K562 (cell line): ENCODE results near the gene EFEMP2. TPM values are rescaled to one million over a fixed set of nuclear protein-coding genes. Genes with fewer than 3 reads are reported as not detected.

Source experiments
- BCL6 ChIP-seq: fragments of 250-450 bp; sonication (Bioruptor Pico); IDR thresholded peaks from 2 replicates; pipeline ENCODE4 v1.4.0; 2020
- ELF4 ChIP-seq: fragments of 450-650 bp; formaldehyde crosslinking; IDR thresholded peaks from 2 replicates; pipeline ENCODE4 v1.4.0; 2022; ENCODE audit warnings: missing genetic modification characterization
- KLF6 ChIP-seq: fragments of 250-450 bp; sonication (Bioruptor Pico); IDR thresholded peaks from 2 replicates; pipeline ENCODE4 v1.4.0; 2020; ENCODE audit warnings: mild to moderate bottlenecking, moderate library complexity, borderline replicate concordance
- MECOM ChIP-seq: fragments of 250-450 bp; sonication (Bioruptor Pico); IDR thresholded peaks from 2 replicates; pipeline ENCODE4 v1.8.0; 2022; ENCODE audit warnings: inconsistent platforms
- NFIX ChIP-seq: fragments of 250-450 bp; sonication (Bioruptor Pico); IDR thresholded peaks from 2 replicates; pipeline ENCODE4 v1.4.0; 2020; ENCODE audit warnings: low read depth, mild to moderate bottlenecking, moderate library complexity
- PURB ChIP-seq: sonication (generic); formaldehyde crosslinking; IDR thresholded peaks from 2 replicates; pipeline ENCODE4 v1.9.0; 2021; ENCODE audit warnings: low read depth, mild to moderate bottlenecking, missing genetic modification reagents
- SIN3B ChIP-seq: fragments of 450-650 bp; IDR thresholded peaks from 2 replicates; pipeline ENCODE4 v1.6.1; 2017; ENCODE audit warnings: low read depth, mild to moderate bottlenecking, moderate library complexity
- TRIM28 ChIP-seq: fragments of 450-650 bp; IDR thresholded peaks from 2 replicates; pipeline ENCODE4 v1.6.1; 2017
- ZNF133 ChIP-seq: fragments of 250-450 bp; sonication (Bioruptor Pico); IDR thresholded peaks from 2 replicates; pipeline ENCODE4 v1.4.0; 2020; ENCODE audit warnings: mild to moderate bottlenecking
- ZNF184 ChIP-seq: sonication (generic); formaldehyde crosslinking; IDR thresholded peaks from 2 replicates; pipeline ENCODE4 v1.5.0; 2020; ENCODE audit warnings: missing genetic modification reagents
- ZNF561 ChIP-seq: fragments of 450-650 bp; formaldehyde crosslinking; conservative IDR thresholded peaks from 2 replicates; pipeline ENCODE4 v1.4.0; 2020; ENCODE audit warnings: mild to moderate bottlenecking, moderate library complexity
- polyA plus RNA-seq, 8 experiments: library from polyadenylated mRNA; depleted of rRNA in 4 of 8; stranded (reverse) in 5 of 8; unstranded in 3 of 8; fragments of >200 nt; fragmentation: Nextera tagmentation in 2 of 8; fragmentation: Illumina TruSeq in 1 of 8; extraction: Ambion mirVana in 2 of 8; extraction: Trizol in 1 of 8; gene quantifications; 2 replicates each; pipeline versions ENCODE4 v1.2.1 to v1.2.3, GENCODE V29; 2011 to 2014; ENCODE audit warnings: inconsistent platforms in 1 of 8, missing spikeins in 1 of 8
- total RNA-seq, 7 experiments: library from RNA; depleted of rRNA in 6 of 7; stranded (reverse); fragments of >200 nt in 6 of 7; fragmentation: Illumina TruSeq in 2 of 7; extraction: Trizol in 2 of 7; gene quantifications; 2 replicates each; pipeline versions ENCODE4 v1.2.1 to v1.2.3, GENCODE V29; 2011 to 2021; ENCODE audit warnings: low replicate concordance in 1 of 7
- TF ChIP-seq, protein P1 (sequence below): sonication (generic); formaldehyde crosslinking; IDR thresholded peaks from 2 replicates; pipeline ENCODE4 v1.8.1; 2023; ENCODE audit warnings: missing genetic modification reagents, mild to moderate bottlenecking, borderline replicate concordance
- TF ChIP-seq, protein P2 (sequence below): fragments of 250-450 bp; sonication (Bioruptor Pico); IDR thresholded peaks from 2 replicates; pipeline ENCODE4 v1.8.0; 2022; ENCODE audit warnings: inconsistent platforms
- TF ChIP-seq, protein P3 (sequence below): fragments of 250-450 bp; sonication (Bioruptor Pico); IDR thresholded peaks from 2 replicates; pipeline ENCODE4 v1.9.0; 2021; ENCODE audit warnings: mild to moderate bottlenecking
- TF ChIP-seq, protein P4 (sequence below): sonication (generic); formaldehyde crosslinking; IDR thresholded peaks from 2 replicates; pipeline ENCODE4 v1.8.0; 2023; ENCODE audit warnings: mild to moderate bottlenecking, missing genetic modification reagents
- TF ChIP-seq, protein P5 (sequence below): sonication (generic); formaldehyde crosslinking; IDR thresholded peaks from 2 replicates; pipeline ENCODE4 v1.8.0; 2022; ENCODE audit warnings: mild to moderate bottlenecking, missing genetic modification reagents

EFEMP2 gene
- total and polyA plus RNA-seq, 9 of the 15 experiments (the other 6 are each of a cell fraction or from before 2014, with no cell fraction given), result 0.07 to 2.9 (median 0.69) TPM; not detected in 1

DNA sequence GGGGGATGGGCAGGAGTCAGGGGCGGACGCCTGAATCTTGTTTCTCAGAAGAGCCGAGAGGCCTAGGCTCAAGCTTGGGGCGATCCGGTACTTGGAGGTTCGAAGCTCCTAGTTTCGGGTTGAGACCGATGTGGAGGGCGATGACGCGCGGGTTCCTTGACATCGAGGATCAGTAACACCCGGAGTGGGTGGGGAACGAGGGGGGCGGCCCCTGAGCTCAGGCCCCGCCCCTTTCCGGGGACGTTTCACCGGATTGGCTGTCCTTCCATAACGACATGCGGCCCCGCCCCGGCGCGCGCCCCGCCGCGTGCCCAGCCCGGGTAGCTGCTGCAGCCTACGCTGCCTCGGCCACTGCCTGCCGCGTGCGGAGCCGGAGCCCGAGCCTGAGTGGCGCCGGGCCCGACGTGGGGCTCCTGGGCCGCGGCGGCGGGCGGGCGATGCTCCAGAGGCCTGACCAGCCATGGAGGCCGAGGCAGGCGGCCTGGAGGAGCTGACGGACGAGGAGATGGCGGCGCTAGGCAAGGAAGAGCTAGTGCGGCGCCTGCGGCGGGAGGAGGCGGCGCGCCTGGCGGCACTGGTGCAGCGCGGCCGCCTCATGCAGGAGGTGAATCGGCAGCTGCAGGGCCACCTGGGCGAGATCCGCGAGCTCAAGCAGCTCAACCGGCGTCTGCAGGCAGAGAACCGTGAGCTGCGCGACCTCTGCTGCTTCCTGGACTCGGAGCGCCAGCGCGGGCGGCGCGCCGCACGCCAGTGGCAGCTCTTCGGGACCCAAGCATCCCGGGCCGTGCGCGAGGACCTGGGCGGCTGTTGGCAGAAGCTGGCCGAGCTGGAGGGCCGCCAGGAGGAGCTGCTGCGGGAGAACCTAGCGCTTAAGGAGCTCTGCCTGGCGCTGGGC lies 18.0 kb upstream of the EFEMP2 start, which contains the start of gene CCDC85B (continued):
- TF ChIP-seq, protein P1, sequence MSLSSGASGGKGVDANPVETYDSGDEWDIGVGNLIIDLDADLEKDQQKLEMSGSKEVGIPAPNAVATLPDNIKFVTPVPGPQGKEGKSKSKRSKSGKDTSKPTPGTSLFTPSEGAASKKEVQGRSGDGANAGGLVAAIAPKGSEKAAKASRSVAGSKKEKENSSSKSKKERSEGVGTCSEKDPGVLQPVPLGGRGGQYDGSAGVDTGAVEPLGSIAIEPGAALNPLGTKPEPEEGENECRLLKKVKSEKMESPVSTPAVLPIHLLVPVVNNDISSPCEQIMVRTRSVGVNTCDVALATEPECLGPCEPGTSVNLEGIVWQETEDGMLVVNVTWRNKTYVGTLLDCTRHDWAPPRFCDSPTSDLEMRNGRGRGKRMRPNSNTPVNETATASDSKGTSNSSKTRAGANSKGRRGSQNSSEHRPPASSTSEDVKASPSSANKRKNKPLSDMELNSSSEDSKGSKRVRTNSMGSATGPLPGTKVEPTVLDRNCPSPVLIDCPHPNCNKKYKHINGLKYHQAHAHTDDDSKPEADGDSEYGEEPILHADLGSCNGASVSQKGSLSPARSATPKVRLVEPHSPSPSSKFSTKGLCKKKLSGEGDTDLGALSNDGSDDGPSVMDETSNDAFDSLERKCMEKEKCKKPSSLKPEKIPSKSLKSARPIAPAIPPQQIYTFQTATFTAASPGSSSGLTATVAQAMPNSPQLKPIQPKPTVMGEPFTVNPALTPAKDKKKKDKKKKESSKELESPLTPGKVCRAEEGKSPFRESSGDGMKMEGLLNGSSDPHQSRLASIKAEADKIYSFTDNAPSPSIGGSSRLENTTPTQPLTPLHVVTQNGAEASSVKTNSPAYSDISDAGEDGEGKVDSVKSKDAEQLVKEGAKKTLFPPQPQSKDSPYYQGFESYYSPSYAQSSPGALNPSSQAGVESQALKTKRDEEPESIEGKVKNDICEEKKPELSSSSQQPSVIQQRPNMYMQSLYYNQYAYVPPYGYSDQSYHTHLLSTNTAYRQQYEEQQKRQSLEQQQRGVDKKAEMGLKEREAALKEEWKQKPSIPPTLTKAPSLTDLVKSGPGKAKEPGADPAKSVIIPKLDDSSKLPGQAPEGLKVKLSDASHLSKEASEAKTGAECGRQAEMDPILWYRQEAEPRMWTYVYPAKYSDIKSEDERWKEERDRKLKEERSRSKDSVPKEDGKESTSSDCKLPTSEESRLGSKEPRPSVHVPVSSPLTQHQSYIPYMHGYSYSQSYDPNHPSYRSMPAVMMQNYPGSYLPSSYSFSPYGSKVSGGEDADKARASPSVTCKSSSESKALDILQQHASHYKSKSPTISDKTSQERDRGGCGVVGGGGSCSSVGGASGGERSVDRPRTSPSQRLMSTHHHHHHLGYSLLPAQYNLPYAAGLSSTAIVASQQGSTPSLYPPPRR, result peak; percentile 76; the same call in 1 of the 2 replicates
- TF ChIP-seq ZNF133 (CRISPR knock-in tag) (no peak), ZNF561 (CRISPR knock-in tag) (no peak), KLF6 (CRISPR knock-in tag) (no peak), NFIX (CRISPR knock-in tag) (no peak), BCL6 (CRISPR knock-in tag) (no peak), PURB (no peak), ELF4 (CRISPR knock-in tag) (no peak), TRIM28 (no peak; the same call in 1 of the 2 replicates), SIN3B (peak; percentile 77), ZNF184 (CRISPR knock-in tag) (no peak), MECOM (CRISPR knock-in tag) (no peak)
- TF ChIP-seq, protein P2, sequence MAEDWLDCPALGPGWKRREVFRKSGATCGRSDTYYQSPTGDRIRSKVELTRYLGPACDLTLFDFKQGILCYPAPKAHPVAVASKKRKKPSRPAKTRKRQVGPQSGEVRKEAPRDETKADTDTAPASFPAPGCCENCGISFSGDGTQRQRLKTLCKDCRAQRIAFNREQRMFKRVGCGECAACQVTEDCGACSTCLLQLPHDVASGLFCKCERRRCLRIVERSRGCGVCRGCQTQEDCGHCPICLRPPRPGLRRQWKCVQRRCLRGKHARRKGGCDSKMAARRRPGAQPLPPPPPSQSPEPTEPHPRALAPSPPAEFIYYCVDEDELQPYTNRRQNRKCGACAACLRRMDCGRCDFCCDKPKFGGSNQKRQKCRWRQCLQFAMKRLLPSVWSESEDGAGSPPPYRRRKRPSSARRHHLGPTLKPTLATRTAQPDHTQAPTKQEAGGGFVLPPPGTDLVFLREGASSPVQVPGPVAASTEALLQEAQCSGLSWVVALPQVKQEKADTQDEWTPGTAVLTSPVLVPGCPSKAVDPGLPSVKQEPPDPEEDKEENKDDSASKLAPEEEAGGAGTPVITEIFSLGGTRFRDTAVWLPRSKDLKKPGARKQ (CRISPR knock-in tag), result no peak
- TF ChIP-seq, protein P3, sequence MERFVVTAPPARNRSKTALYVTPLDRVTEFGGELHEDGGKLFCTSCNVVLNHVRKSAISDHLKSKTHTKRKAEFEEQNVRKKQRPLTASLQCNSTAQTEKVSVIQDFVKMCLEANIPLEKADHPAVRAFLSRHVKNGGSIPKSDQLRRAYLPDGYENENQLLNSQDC (CRISPR knock-in tag), result no peak
- TF ChIP-seq, protein P4, sequence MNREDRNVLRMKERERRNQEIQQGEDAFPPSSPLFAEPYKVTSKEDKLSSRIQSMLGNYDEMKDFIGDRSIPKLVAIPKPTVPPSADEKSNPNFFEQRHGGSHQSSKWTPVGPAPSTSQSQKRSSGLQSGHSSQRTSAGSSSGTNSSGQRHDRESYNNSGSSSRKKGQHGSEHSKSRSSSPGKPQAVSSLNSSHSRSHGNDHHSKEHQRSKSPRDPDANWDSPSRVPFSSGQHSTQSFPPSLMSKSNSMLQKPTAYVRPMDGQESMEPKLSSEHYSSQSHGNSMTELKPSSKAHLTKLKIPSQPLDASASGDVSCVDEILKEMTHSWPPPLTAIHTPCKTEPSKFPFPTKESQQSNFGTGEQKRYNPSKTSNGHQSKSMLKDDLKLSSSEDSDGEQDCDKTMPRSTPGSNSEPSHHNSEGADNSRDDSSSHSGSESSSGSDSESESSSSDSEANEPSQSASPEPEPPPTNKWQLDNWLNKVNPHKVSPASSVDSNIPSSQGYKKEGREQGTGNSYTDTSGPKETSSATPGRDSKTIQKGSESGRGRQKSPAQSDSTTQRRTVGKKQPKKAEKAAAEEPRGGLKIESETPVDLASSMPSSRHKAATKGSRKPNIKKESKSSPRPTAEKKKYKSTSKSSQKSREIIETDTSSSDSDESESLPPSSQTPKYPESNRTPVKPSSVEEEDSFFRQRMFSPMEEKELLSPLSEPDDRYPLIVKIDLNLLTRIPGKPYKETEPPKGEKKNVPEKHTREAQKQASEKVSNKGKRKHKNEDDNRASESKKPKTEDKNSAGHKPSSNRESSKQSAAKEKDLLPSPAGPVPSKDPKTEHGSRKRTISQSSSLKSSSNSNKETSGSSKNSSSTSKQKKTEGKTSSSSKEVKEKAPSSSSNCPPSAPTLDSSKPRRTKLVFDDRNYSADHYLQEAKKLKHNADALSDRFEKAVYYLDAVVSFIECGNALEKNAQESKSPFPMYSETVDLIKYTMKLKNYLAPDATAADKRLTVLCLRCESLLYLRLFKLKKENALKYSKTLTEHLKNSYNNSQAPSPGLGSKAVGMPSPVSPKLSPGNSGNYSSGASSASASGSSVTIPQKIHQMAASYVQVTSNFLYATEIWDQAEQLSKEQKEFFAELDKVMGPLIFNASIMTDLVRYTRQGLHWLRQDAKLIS (CRISPR knock-in tag), result no peak
- TF ChIP-seq, protein P5, sequence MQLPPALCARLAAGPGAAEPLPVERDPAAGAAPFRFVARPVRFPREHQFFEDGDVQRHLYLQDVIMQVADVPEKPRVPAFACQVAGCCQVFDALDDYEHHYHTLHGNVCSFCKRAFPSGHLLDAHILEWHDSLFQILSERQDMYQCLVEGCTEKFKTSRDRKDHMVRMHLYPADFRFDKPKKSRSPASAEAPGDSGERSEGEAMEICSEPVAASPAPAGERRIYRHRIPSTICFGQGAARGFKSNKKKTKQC, result peak; percentile 86; the same call in 1 of the 2 replicates
